HCT116 (cell line): ENCODE data around the gene OS9. TPM values are rescaled to one million over a fixed set of nuclear protein-coding genes. Genes with fewer than 3 reads are reported as not detected.

ENCODE experiments used
- ATAC-seq: fragments of 200-7000 bp; cut with Tn5 transposase; 2 replicates; pipeline ENCODE4 v1.9.1; 2020; ENCODE audit warnings: mild to moderate bottlenecking, moderate library complexity
- BruUV-seq: library from RNA; stranded (reverse); fragments of 400-500 nt; replicated peaks from 2 replicates; lab custom pipeline; 2021; lab: Mats Ljungman, UMichigan
- CTCF ChIA-PET: fragments of 300-600 bp; sonication (Branson Sonifier 250); formaldehyde crosslinking; loops from one replicate; lab custom pipeline; 2021; ENCODE audit warnings: antibody characterized with exemption; lab: Charles Lee
- POLR2A ChIA-PET: fragments of 300-600, 350-600 bp; sonication (Branson Sonifier 250); formaldehyde crosslinking; loops from one replicate; lab custom pipeline; 2021; ENCODE audit warnings: antibody characterized with exemption; lab: Charles Lee
- RAD21 ChIA-PET, 2 experiments: fragments of 300-600 bp; sonication (Branson Sonifier 250); formaldehyde crosslinking; loops; one replicate each; lab custom pipeline; 2023; ENCODE audit warnings: low total read pairs in 2 of 2; ENCODE audit not compliant: uncharacterized antibody in 2 of 2, unreplicated experiment in 2 of 2, low non-redundant PET in 1 of 2; lab: Charles Lee
- DNase-seq: peaks from one replicate; pipeline ENCODE4 v3.0.0-alpha.2; 2010; ENCODE audit warnings: low read depth, low spot score
- H2AFZ ChIP-seq: fragments of 200-600 bp; shearing (Covaris generic), sonication (generic); 2 replicates; pipeline ENCODE4 v1.6.1; 2017; ENCODE audit warnings: low read depth, mixed run types, mixed read lengths, antibody characterized with exemption, low read length; ENCODE audit not compliant: poor library complexity, severe bottlenecking
- H3K27ac ChIP-seq: 2 replicates; pipeline ENCODE4 v1.5.1; 2012; ENCODE audit warnings: low read depth, low read length
- H3K27me3 ChIP-seq: fragments of 200-600 bp; sonication (generic); 2 replicates; pipeline ENCODE4 v1.6.1; 2016; ENCODE audit warnings: mixed run types, low read length, mixed read lengths; ENCODE audit not compliant: insufficient read depth
- H3K36me3 ChIP-seq, 2 experiments: fragments of 200-500 bp in 1 of 2; fragments of 200-600 bp in 1 of 2; sonication (Bioruptor generic) in 1 of 2; sonication (generic) in 1 of 2; 2 replicates each; pipeline versions ENCODE4 v1.5.1 to v1.6.1; 2014 to 2016; ENCODE audit warnings: low read length in 2 of 2, inconsistent platforms in 1 of 2, mixed read lengths in 1 of 2, mixed run types in 1 of 2; ENCODE audit not compliant: insufficient read depth in 2 of 2, control insufficient read depth in 1 of 2
- H3K4me1 ChIP-seq, 2 experiments: fragments of 200-600 bp in 1 of 2; sonication (generic) in 1 of 2; 2 replicates each; pipeline versions ENCODE4 v1.5.1 to v1.6.1; 2012 to 2017; ENCODE audit warnings: low read length in 2 of 2, inconsistent platforms in 1 of 2, mild to moderate bottlenecking in 1 of 2, mixed read lengths in 1 of 2, mixed run types in 1 of 2, moderate library complexity in 1 of 2; ENCODE audit not compliant: insufficient read depth in 2 of 2, control insufficient read depth in 1 of 2
- H3K4me2 ChIP-seq: fragments of 200-600 bp; sonication (generic); 2 replicates; pipeline ENCODE4 v1.6.1; 2017; ENCODE audit warnings: mixed run types, low read length, mixed read lengths
- H3K4me3 ChIP-seq, 2 experiments: fragments of 200-600 bp in 1 of 2; sonication (generic) in 1 of 2; replicated peaks in 1 of 2; 2 replicates each; pipeline ENCODE4 v1.5.1; 2011 to 2016; ENCODE audit warnings: low read length in 2 of 2, control low read depth in 1 of 2, low read depth in 1 of 2, mild to moderate bottlenecking in 1 of 2, mixed read lengths in 1 of 2, mixed run types in 1 of 2
- H3K79me2 ChIP-seq: fragments of 200-600 bp; sonication (generic); 2 replicates; pipeline ENCODE4 v1.6.1; 2017; ENCODE audit warnings: mild to moderate bottlenecking, mixed run types, low read length, moderate library complexity, mixed read lengths; ENCODE audit not compliant: insufficient read depth
- H3K9ac ChIP-seq: fragments of 200-600 bp; sonication (generic); 2 replicates; pipeline ENCODE4 v1.6.1; 2016; ENCODE audit warnings: low read length, mixed read lengths
- H3K9me2 ChIP-seq: fragments of 200-600 bp; sonication (generic), shearing (Covaris generic); 2 replicates; pipeline ENCODE4 v1.6.1; 2017; ENCODE audit warnings: mixed run types, mild to moderate bottlenecking, moderate library complexity; ENCODE audit not compliant: insufficient read depth
- H3K9me3 ChIP-seq, 2 experiments: fragments of 200-500 bp in 1 of 2; fragments of 200-600 bp in 1 of 2; sonication (Bioruptor generic) in 1 of 2; sonication (generic) in 1 of 2; 2 replicates each; pipeline ENCODE4 v1.6.1; 2014 to 2017; ENCODE audit warnings: low read length in 2 of 2, mixed read lengths in 2 of 2, inconsistent platforms in 1 of 2, low read depth in 1 of 2, mild to moderate bottlenecking in 1 of 2, mixed run types in 1 of 2, moderate library complexity in 1 of 2; ENCODE audit not compliant: control insufficient read depth in 1 of 2, insufficient read depth in 1 of 2
- H4K20me1 ChIP-seq: fragments of 200-600 bp; sonication (generic), shearing (Covaris generic); 2 replicates; pipeline ENCODE4 v1.6.1; 2017; ENCODE audit warnings: mixed run types, mild to moderate bottlenecking, moderate library complexity; ENCODE audit not compliant: insufficient read depth
- ATF3 ChIP-seq: IDR thresholded peaks from 2 replicates; pipeline ENCODE4 v1.6.1; 2012
- CBX3 ChIP-seq: IDR thresholded peaks from 2 replicates; pipeline ENCODE4 v1.6.1; 2012; ENCODE audit warnings: low read depth
- CEBPB ChIP-seq: IDR thresholded peaks from 2 replicates; pipeline ENCODE4 v1.6.1; 2012; ENCODE audit warnings: low read depth
- ELF1 ChIP-seq: IDR thresholded peaks from 2 replicates; pipeline ENCODE4 v1.6.1; 2012; ENCODE audit warnings: low read depth, borderline replicate concordance
- EZH2 ChIP-seq: fragments of 200-600 bp; sonication (generic); IDR thresholded peaks from 2 replicates; pipeline ENCODE4 v1.6.1; 2017; ENCODE audit warnings: antibody characterized with exemption, mixed run types
- EZH2phosphoT487 ChIP-seq: fragments of 200-600 bp; IDR thresholded peaks from 2 replicates; pipeline ENCODE4 v1.6.1; 2018; ENCODE audit warnings: antibody characterized with exemption, borderline replicate concordance
- JUND ChIP-seq: IDR thresholded peaks from 2 replicates; pipeline ENCODE4 v1.6.1; 2012
- MAX ChIP-seq: IDR thresholded peaks from 2 replicates; pipeline ENCODE4 v1.6.1; 2012
- POLR2A ChIP-seq: IDR thresholded peaks from 2 replicates; pipeline ENCODE4 v1.7.0; 2011; ENCODE audit warnings: borderline replicate concordance; ENCODE audit not compliant: insufficient read depth, insufficient read length; ENCODE audit errors: extremely low read depth
- SP1 ChIP-seq: IDR thresholded peaks from 2 replicates; pipeline ENCODE4 v1.6.1; 2012; ENCODE audit warnings: low read depth
- SRF ChIP-seq: IDR thresholded peaks from 2 replicates; pipeline ENCODE4 v1.6.1; 2012; ENCODE audit warnings: low read depth
- TCF7L2 ChIP-seq: IDR thresholded peaks from 2 replicates; pipeline ENCODE4 v1.7.0; 2011; ENCODE audit warnings: borderline replicate concordance, inconsistent platforms; ENCODE audit not compliant: insufficient read depth, insufficient read length; ENCODE audit errors: extremely low read depth
- ZBTB33 ChIP-seq: IDR thresholded peaks from 2 replicates; pipeline ENCODE4 v1.6.1; 2011; ENCODE audit warnings: mild to moderate bottlenecking, low read length, moderate library complexity; ENCODE audit not compliant: insufficient replicate concordance; ENCODE audit errors: extremely low read depth
- ZFX ChIP-seq: fragments of 450-650 bp; IDR thresholded peaks from 2 replicates; pipeline ENCODE4 v1.6.1; 2017
- ZNF274 ChIP-seq: fragments of 200-500 bp; sonication (Bioruptor generic); IDR thresholded peaks from 2 replicates; pipeline ENCODE4 v1.6.1; 2014; ENCODE audit warnings: mild to moderate bottlenecking, low read depth, low read length, inconsistent platforms
- intact Hi-C: fragments of 100-400 bp; cut with micrococcal nuclease; formaldehyde crosslinking; loops from 2 replicates; pipeline ENCODE4 v1.10.0; 2022
- total RNA-seq: library from RNA; stranded (reverse); gene quantifications from one replicate; pipeline ENCODE4 v1.2.1, GENCODE V29; 2021; ENCODE audit not compliant: unreplicated experiment

Gene OS9
- total RNA-seq, 1 experiment from 2014 or later: 98.4 TPM

GRCh38 chr12:57750561-57751431 is 56.9 kb downstream of the OS9 start:
- POLR2A ChIA-PET: no interaction called here
- Histone ChIP-seq H3K9me2 (no peaks in the 10 kb centered on the region), H3K4me2 (peak overlapping the region; percentile 88), H3K4me1 (peaks cover 17 to 38% of the 10 kb centered on the region in 2 experiments), H3K9me3 (no peaks in the 10 kb centered on the region), H3K4me3 (peak overlapping the region; percentile 82 to 98), H3K27ac (peak overlapping the region; percentile 69), H2AFZ (no peak overlapping the region), H3K27me3 (no peaks in the 10 kb centered on the region), H3K36me3 (peaks cover 18 to 29% of the 10 kb centered on the region in 2 experiments; a peak in 3 of 4 replicates), H3K9ac (peak overlapping the region; percentile 95), H3K79me2 (peaks cover 33% of the 10 kb centered on the region), H4K20me1 (no peaks in the 10 kb centered on the region)
- no peak for ATAC-seq
- no peak for TF ChIP-seq JUND
- TF ChIP-seq SRF: no peak
- TF ChIP-seq CBX3: no peak
- no peak for TF ChIP-seq ELF1
- BruUV-seq: no TSS peak
- DNase-seq: no peak
- intact Hi-C loops: no loop called here
- RAD21 ChIA-PET: no interaction called here
- CTCF ChIA-PET: interaction anchor here (1.1 kb wide), 1 partner anchor 25 kb away, joined by 4 read pairs; no protein-coding TSS in a partner anchor

GRCh38 chr12:57751432-57751787 is 57.5 kb downstream of the OS9 start:
- Histone ChIP-seq H3K27ac (peak overlapping the region; percentile 69), H3K9me3 (no peaks in the 10 kb centered on the region), H3K27me3 (no peaks in the 10 kb centered on the region), H3K4me3 (peak overlapping the region; percentile 82 to 98), H3K4me2 (peak overlapping the region; percentile 88), H3K9ac (peak overlapping the region; percentile 95), H4K20me1 (no peaks in the 10 kb centered on the region), H3K79me2 (peaks cover 33% of the 10 kb centered on the region), H3K36me3 (peaks cover 18 to 29% of the 10 kb centered on the region in 2 experiments; a peak in 3 of 4 replicates), H3K4me1 (peaks cover 18 to 39% of the 10 kb centered on the region in 2 experiments), H3K9me2 (no peaks in the 10 kb centered on the region), H2AFZ (no peak overlapping the region)
- ATAC-seq (no peak), DNase-seq (no peak)
- POLR2A ChIA-PET: no interaction called here
- BruUV-seq: no TSS peak
- no peak for TF ChIP-seq SP1
- TF ChIP-seq ZNF274: no peak
- TF ChIP-seq SRF: no peak
- no peak for TF ChIP-seq ATF3
- no peak for TF ChIP-seq POLR2A
- no peak for TF ChIP-seq MAX
- TF ChIP-seq TCF7L2: no peak
- TF ChIP-seq EZH2phosphoT487: no peak
- no peak for TF ChIP-seq EZH2
- no peak for TF ChIP-seq ZFX
- TF ChIP-seq ZBTB33: no peak
- no peak for TF ChIP-seq CEBPB
- TF ChIP-seq ELF1: no peak
- no peak for TF ChIP-seq CBX3
- intact Hi-C loops: no loop called here
- CTCF ChIA-PET: no interaction called here
- RAD21 ChIA-PET: no interaction called here
